Limb (tissue), 2 donors: ENCODE measurements around the gene CCDC91.

Experiments
- DNase-seq, 2 donors: peaks; one replicate each; pipeline ENCODE4 v3.0.0-alpha.2; 2016; ENCODE audit errors: extremely low spot score in 2 of 2

The CCDC91 gene

GRCh38 chr12:28190321-28191050, at the start of gene CCDC91:
Gene CCDC91 (plus strand): TSS chr12:28190456. CDS start chr12:28257216, 66,760 bp downstream.
- DNase-seq = peak; percentile 82 to 93

GRCh38 chr12:28144059-28144458, 46.2 kb upstream of the CCDC91 start:
- DNase-seq = no peak

GRCh38 chr12:28144532-28144931, 45.7 kb upstream of the CCDC91 start:
- no peak for DNase-seq

GRCh38 chr12:28145216-28145615, 45.0 kb upstream of the CCDC91 start:
- DNase-seq = no peak

- DNase-seq = no peak
These were observed 41.0 kb upstream of the CCDC91 start for GRCh38 chr12:28149279-28149678.

GRCh38 chr12:28156362-28156761, 33.9 kb upstream of the CCDC91 start:
- DNase-seq = no peak

GRCh38 chr12:28156804-28157203, 33.5 kb upstream of the CCDC91 start:
- DNase-seq = no peak

- DNase-seq = no peak
These were observed 31.9 kb upstream of the CCDC91 start for GRCh38 chr12:28158353-28158752.

GRCh38 chr12:28159688-28160087, 30.6 kb upstream of the CCDC91 start:
- no peak for DNase-seq

- DNase-seq = no peak
These were observed 28.6 kb upstream of the CCDC91 start for GRCh38 chr12:28161697-28162096.

- DNase-seq = no peak
These were observed 27.6 kb upstream of the CCDC91 start for GRCh38 chr12:28162697-28163096.

GRCh38 chr12:28164644-28165275, 25.5 kb upstream of the CCDC91 start:
- DNase-seq = no peak

GRCh38 chr12:28167981-28168485, 22.2 kb upstream of the CCDC91 start:
- DNase-seq = no peak

GRCh38 chr12:28171356-28172060, 18.7 kb upstream of the CCDC91 start:
- DNase-seq = no peak

GRCh38 chr12:28172434-28173030, 17.7 kb upstream of the CCDC91 start:
- DNase-seq = no peak

- no peak for DNase-seq
These were observed 16.8 kb upstream of the CCDC91 start for GRCh38 chr12:28173440-28173839.

GRCh38 chr12:28175098-28175589, 15.1 kb upstream of the CCDC91 start:
- DNase-seq = no peak

GRCh38 chr12:28176295-28176694, 14.0 kb upstream of the CCDC91 start:
- DNase-seq = no peak

GRCh38 chr12:28177461-28177860, 12.8 kb upstream of the CCDC91 start:
- DNase-seq = no peak

GRCh38 chr12:28177905-28178304, 12.4 kb upstream of the CCDC91 start:
- no peak for DNase-seq

- no peak for DNase-seq
These were observed 11.5 kb upstream of the CCDC91 start for GRCh38 chr12:28178775-28179174.

- DNase-seq = no peak
These were observed 9.5 kb upstream of the CCDC91 start for GRCh38 chr12:28180786-28181185.
